ENCODE measurements around the gene PRR29.

The PRR29 gene

GRCh38 chr17:63997341-63998048 is 656 bp upstream of the PRR29 start:
- no peak for DNase-seq (ENCODE audit: low spot score)
- Mint-ChIP-seq H3K27ac (no peak overlapping the region), H3K4me3 (peak overlapping the region; percentile 88), H3K9me3 (no peaks in the 10 kb centered on the region), H3K27me3 (ENCODE audit: low read depth) (peaks cover 32% of the 10 kb centered on the region), H3K36me3 (ENCODE audit: low read depth) (no peaks in the 10 kb centered on the region), H3K4me1 (ENCODE audit: low read depth) (peaks cover 35% of the 10 kb centered on the region)

- peak overlapping the region; percentile 82 for H3K4me3 Mint-ChIP-seq
- H3K27me3 Mint-ChIP-seq (ENCODE audit: low read depth), result peaks cover 21% of the 10 kb centered on the region
- no peaks in the 10 kb centered on the region for H3K9me3 Mint-ChIP-seq
- peaks cover 9% of the 10 kb centered on the region for H3K36me3 Mint-ChIP-seq (ENCODE audit: low read depth)
- peak overlapping the region; percentile 2 for H3K27ac Mint-ChIP-seq
- DNase-seq (ENCODE audit: low spot score), result no peak
- H3K4me1 Mint-ChIP-seq (ENCODE audit: low read depth), result peaks cover 25% of the 10 kb centered on the region
These were observed 849 bp downstream of the PRR29 start for GRCh38 chr17:63998721-63999679.

GRCh38 chr17:63999680-64000531 is 1.8 kb downstream of the PRR29 start:
- no peak for DNase-seq (ENCODE audit: low spot score)
- peaks cover 23% of the 10 kb centered on the region for H3K4me1 Mint-ChIP-seq (ENCODE audit: low read depth)
- peaks cover 20% of the 10 kb centered on the region for H3K27me3 Mint-ChIP-seq (ENCODE audit: low read depth)
- H3K9me3 Mint-ChIP-seq, result no peaks in the 10 kb centered on the region
- H3K36me3 Mint-ChIP-seq (ENCODE audit: low read depth), result peaks cover 17% of the 10 kb centered on the region
- H3K4me3 Mint-ChIP-seq, result peak overlapping the region; percentile 82
- H3K27ac Mint-ChIP-seq, result peak overlapping the region; percentile 66

- Mint-ChIP-seq H3K36me3 (ENCODE audit: low read depth) (peaks cover 25% of the 10 kb centered on the region), H3K4me1 (ENCODE audit: low read depth) (peaks cover 21% of the 10 kb centered on the region), H3K27ac (no peak overlapping the region), H3K4me3 (no peak overlapping the region), H3K9me3 (no peaks in the 10 kb centered on the region), H3K27me3 (ENCODE audit: low read depth) (peaks cover 13% of the 10 kb centered on the region)
- DNase-seq (ENCODE audit: low spot score), result no peak
These were observed 3.0 kb downstream of the PRR29 start for GRCh38 chr17:64001091-64001579.

GRCh38 chr17:64001763-64002529 is 3.8 kb downstream of the PRR29 start:
- H3K36me3 Mint-ChIP-seq (ENCODE audit: low read depth), result peaks cover 25% of the 10 kb centered on the region
- H3K4me3 Mint-ChIP-seq, result no peak overlapping the region
- H3K27ac Mint-ChIP-seq, result no peak overlapping the region
- no peaks in the 10 kb centered on the region for H3K9me3 Mint-ChIP-seq
- no peak for DNase-seq (ENCODE audit: low spot score)
- H3K4me1 Mint-ChIP-seq (ENCODE audit: low read depth), result peaks cover 21% of the 10 kb centered on the region
- peaks cover 5% of the 10 kb centered on the region for H3K27me3 Mint-ChIP-seq (ENCODE audit: low read depth)

GRCh38 chr17:64002658-64003525 is 4.7 kb downstream of the PRR29 start:
- no peak overlapping the region for H3K27ac Mint-ChIP-seq
- no peak for DNase-seq (ENCODE audit: low spot score)
- H3K4me3 Mint-ChIP-seq, result no peak overlapping the region
- H3K4me1 Mint-ChIP-seq (ENCODE audit: low read depth), result peaks cover 11% of the 10 kb centered on the region
- peaks cover under 1% of the 10 kb centered on the region for H3K27me3 Mint-ChIP-seq (ENCODE audit: low read depth)
- H3K36me3 Mint-ChIP-seq (ENCODE audit: low read depth), result peaks cover 27% of the 10 kb centered on the region
- no peaks in the 10 kb centered on the region for H3K9me3 Mint-ChIP-seq

GRCh38 chr17:64003526-64004121 is 5.5 kb downstream of the PRR29 start:
- Mint-ChIP-seq H3K9me3 (no peaks in the 10 kb centered on the region), H3K27me3 (ENCODE audit: low read depth) (no peaks in the 10 kb centered on the region)

GRCh38 chr17:64004218-64004770 is 6.1 kb downstream of the PRR29 start:
- Mint-ChIP-seq H3K27ac (no peak overlapping the region), H3K9me3 (no peaks in the 10 kb centered on the region), H3K4me1 (ENCODE audit: low read depth) (peaks cover 11% of the 10 kb centered on the region), H3K27me3 (ENCODE audit: low read depth) (no peaks in the 10 kb centered on the region), H3K4me3 (no peak overlapping the region), H3K36me3 (ENCODE audit: low read depth) (peaks cover 31% of the 10 kb centered on the region)
- no peak for DNase-seq (ENCODE audit: low spot score)

More at GRCh38 chr17:64003526-64004121, 5.5 kb downstream of the PRR29 start:
- Mint-ChIP-seq H3K4me1 (ENCODE audit: low read depth) (peaks cover 15% of the 10 kb centered on the region), H3K4me3 (no peak overlapping the region), H3K36me3 (ENCODE audit: low read depth) (peaks cover 29% of the 10 kb centered on the region), H3K27ac (no peak overlapping the region)
- no peak for DNase-seq (ENCODE audit: low spot score)

- no peak for DNase-seq (ENCODE audit: low spot score)
- Mint-ChIP-seq H3K4me3 (no peak overlapping the region), H3K36me3 (ENCODE audit: low read depth) (peaks cover 39% of the 10 kb centered on the region), H3K9me3 (no peaks in the 10 kb centered on the region), H3K27me3 (ENCODE audit: low read depth) (no peaks in the 10 kb centered on the region), H3K4me1 (ENCODE audit: low read depth) (peaks cover 13% of the 10 kb centered on the region), H3K27ac (no peak overlapping the region)
These were observed 7.0 kb downstream of the PRR29 start for GRCh38 chr17:64004903-64005733.

GRCh38 chr17:64005734-64006167 is 7.6 kb downstream of the PRR29 start:
- peaks cover 41% of the 10 kb centered on the region for H3K36me3 Mint-ChIP-seq (ENCODE audit: low read depth)
- no peaks in the 10 kb centered on the region for H3K9me3 Mint-ChIP-seq
- no peak overlapping the region for H3K27ac Mint-ChIP-seq
- no peaks in the 10 kb centered on the region for H3K27me3 Mint-ChIP-seq (ENCODE audit: low read depth)
- H3K4me3 Mint-ChIP-seq, result no peak overlapping the region
- peaks cover 13% of the 10 kb centered on the region for H3K4me1 Mint-ChIP-seq (ENCODE audit: low read depth)
- no peak for DNase-seq (ENCODE audit: low spot score)

- Mint-ChIP-seq H3K9me3 (no peaks in the 10 kb centered on the region), H3K27me3 (ENCODE audit: low read depth) (no peaks in the 10 kb centered on the region), H3K4me1 (ENCODE audit: low read depth) (peaks cover 14% of the 10 kb centered on the region), H3K36me3 (ENCODE audit: low read depth) (peaks cover 44% of the 10 kb centered on the region), H3K4me3 (no peak overlapping the region), H3K27ac (no peak overlapping the region)
- DNase-seq (ENCODE audit: low spot score), result no peak
These were observed 8.4 kb downstream of the PRR29 start for GRCh38 chr17:64006361-64007088.
